ENCODE measurements around the gene NCKAP1. TPM values are rescaled to one million over a fixed set of nuclear protein-coding genes. Genes with fewer than 3 reads are reported as not detected.
A peak's percentile ranks its signal among the peaks of the same experiment; 100 is the strongest.

NCKAP1 gene
- total and polyA plus RNA-seq, 8 donors = 16.9 to 75.6 (median 42.8) TPM

DNA sequence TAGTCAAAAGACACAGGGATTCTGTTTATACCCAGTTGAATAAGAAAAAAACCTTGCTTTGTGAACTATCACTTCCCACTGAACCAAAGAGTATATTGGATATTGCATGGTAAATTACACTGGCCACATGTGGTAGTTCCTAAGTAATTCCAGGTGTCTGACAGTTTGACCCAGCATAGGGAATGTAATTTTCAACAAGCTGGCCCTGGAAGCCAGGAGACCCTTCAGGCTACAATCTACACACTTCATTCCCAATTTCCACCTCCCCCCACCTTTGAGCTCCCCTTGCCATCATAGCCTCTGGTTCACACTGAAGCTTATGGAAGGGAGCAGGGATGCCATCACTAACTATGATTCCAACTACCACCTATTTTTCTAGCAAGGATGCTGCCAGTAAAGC lies 174.6 kb downstream of the NCKAP1 start:
- Histone ChIP-seq H3K4me3 (no peak overlapping the region), H3K9me3 (no peaks in the 10 kb centered on the region), H3K36me3 (no peaks in the 10 kb centered on the region), H3K27ac (no peak overlapping the region), H3K27me3 (no peaks in the 10 kb centered on the region), H3K4me1 (peaks cover 0 to 6% (median 0%) of the 10 kb centered on the region in 3 donors)
- no peak for DNase-seq
- no peak for ATAC-seq
- intact Hi-C loops (cut with DNase I) = no loop called here
- FAIRE-seq = no peak
- TF ChIP-seq, protein P1, sequence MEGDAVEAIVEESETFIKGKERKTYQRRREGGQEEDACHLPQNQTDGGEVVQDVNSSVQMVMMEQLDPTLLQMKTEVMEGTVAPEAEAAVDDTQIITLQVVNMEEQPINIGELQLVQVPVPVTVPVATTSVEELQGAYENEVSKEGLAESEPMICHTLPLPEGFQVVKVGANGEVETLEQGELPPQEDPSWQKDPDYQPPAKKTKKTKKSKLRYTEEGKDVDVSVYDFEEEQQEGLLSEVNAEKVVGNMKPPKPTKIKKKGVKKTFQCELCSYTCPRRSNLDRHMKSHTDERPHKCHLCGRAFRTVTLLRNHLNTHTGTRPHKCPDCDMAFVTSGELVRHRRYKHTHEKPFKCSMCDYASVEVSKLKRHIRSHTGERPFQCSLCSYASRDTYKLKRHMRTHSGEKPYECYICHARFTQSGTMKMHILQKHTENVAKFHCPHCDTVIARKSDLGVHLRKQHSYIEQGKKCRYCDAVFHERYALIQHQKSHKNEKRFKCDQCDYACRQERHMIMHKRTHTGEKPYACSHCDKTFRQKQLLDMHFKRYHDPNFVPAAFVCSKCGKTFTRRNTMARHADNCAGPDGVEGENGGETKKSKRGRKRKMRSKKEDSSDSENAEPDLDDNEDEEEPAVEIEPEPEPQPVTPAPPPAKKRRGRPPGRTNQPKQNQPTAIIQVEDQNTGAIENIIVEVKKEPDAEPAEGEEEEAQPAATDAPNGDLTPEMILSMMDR (IDR thresholded peaks at IDR 0.05) = no peak

DNA sequence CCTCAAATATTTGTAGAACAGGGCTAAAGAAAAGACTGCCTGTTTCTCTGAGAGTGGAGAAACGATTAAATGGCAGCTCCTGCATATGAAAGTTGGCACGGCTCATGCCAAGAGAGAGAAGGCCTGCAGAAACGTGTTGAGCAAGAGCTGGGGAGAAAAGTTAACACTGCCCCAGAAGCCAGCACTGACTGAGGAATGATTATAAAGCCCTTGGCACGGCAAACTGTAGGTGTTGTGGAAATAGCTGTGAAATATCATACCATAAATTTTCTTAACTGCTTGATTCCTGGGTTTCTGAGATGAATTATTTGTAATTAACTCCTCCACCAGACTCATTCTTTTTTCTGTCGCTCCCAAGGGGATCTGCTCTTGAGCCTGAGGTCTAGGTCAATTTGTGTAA lies 176.2 kb downstream of the NCKAP1 start:
- Histone ChIP-seq H3K27ac (no peak overlapping the region), H3K4me1 (peaks cover 0 to 6% (median 0%) of the 10 kb centered on the region in 3 donors), H3K4me3 (no peak overlapping the region), H3K36me3 (no peaks in the 10 kb centered on the region), H3K9me3 (no peaks in the 10 kb centered on the region), H3K27me3 (no peaks in the 10 kb centered on the region)
- no peak for FAIRE-seq
- DNase-seq = peak in 1 of 6 donors; percentile 12
- peak; percentile 50 to 79 (median 56) for ATAC-seq
- intact Hi-C loops (cut with DNase I) = no loop called here
- TF ChIP-seq, protein P1 (IDR thresholded peaks at IDR 0.05) = no peak
- WGBS, 2 donors = 29 to 32% methylated on average over 5 of the region's 5 CpGs

GRCh38 chr2:182860858-182861257 lies 177.4 kb downstream of the NCKAP1 start:
- peaks cover 0 to 6% (median 0%) of the 10 kb centered on the region in 3 donors for H3K4me1 ChIP-seq
- intact Hi-C loops (cut with DNase I) = no loop called here
- FAIRE-seq (no peak), ATAC-seq (no peak), DNase-seq (no peak)
- no peaks in the 10 kb centered on the region for H3K27me3 ChIP-seq
- H3K36me3 ChIP-seq = no peaks in the 10 kb centered on the region
- H3K4me3 ChIP-seq = no peak overlapping the region
- TF ChIP-seq, protein P1 (IDR thresholded peaks at IDR 0.05) = no peak
- H3K9me3 ChIP-seq = no peaks in the 10 kb centered on the region
- WGBS, 2 donors = 93 to 98% methylated on average over 2 of the region's 2 CpGs
- H3K27ac ChIP-seq = no peak overlapping the region

Other genes with a start within 250 kb of the NCKAP1 start
- gene FRZB, start 171.8 kb downstream of the NCKAP1 start, total RNA-seq = 1 to 10 TPM in 2 of 6 donors, under 1 TPM in 4; 0.35 to 2.2 (median 0.60) TPM
- 1 to 10 TPM in 1 of 2 donors, under 1 TPM in 1; 0.87 to 3.5 TPM for gene FRZB, start 171.8 kb downstream of the NCKAP1 start, polyA plus RNA-seq
- gene DUSP19, start 40.3 kb upstream of the NCKAP1 start, total RNA-seq = 1 to 10 TPM; 1.3 to 3.8 (median 2.6) TPM
- gene DUSP19, start 40.3 kb upstream of the NCKAP1 start, polyA plus RNA-seq = 1 to 10 TPM; 1.0 to 1.1 TPM
- 10 to 100 TPM in 2 of 6 donors, 1 to 10 TPM in 4; 5.9 to 13.4 (median 9.1) TPM for gene NUP35, start 86.0 kb upstream of the NCKAP1 start, total RNA-seq
- gene NUP35, start 86.0 kb upstream of the NCKAP1 start, polyA plus RNA-seq = 1 to 10 TPM; 5.7 to 8.6 TPM